Parathyroid adenoma (tissue), 2 donors: ENCODE measurements around the gene RPP30.

Source experiments
- H2AFZ ChIP-seq: fragments of 300-600 bp; sonication (generic); one replicate; pipeline ENCODE4 v1.7.0; 2017; ENCODE audit warnings: antibody characterized with exemption, mild to moderate bottlenecking
- H3K27ac ChIP-seq: fragments of 300-600 bp; sonication (generic); one replicate; pipeline ENCODE4 v1.7.0; 2017
- H3K27me3 ChIP-seq: fragments of 300-600 bp; sonication (generic); one replicate; pipeline ENCODE4 v1.7.0; 2017; ENCODE audit warnings: low read length; ENCODE audit not compliant: control insufficient read depth, insufficient read depth
- H3K36me3 ChIP-seq: fragments of 300-600 bp; sonication (generic); one replicate; pipeline ENCODE4 v1.7.0; 2017; ENCODE audit warnings: low read length; ENCODE audit not compliant: control insufficient read depth, insufficient read depth
- H3K4me1 ChIP-seq: fragments of 300-600 bp; sonication (generic); one replicate; pipeline ENCODE4 v1.7.0; 2017; ENCODE audit warnings: control low read depth
- H3K4me2 ChIP-seq: fragments of 300-600 bp; sonication (generic); one replicate; pipeline ENCODE4 v1.7.0; 2017; ENCODE audit warnings: low read length
- H3K4me3 ChIP-seq: fragments of 300-600 bp; sonication (generic); one replicate; pipeline ENCODE4 v1.7.0; 2017; ENCODE audit warnings: low read depth, low read length
- H3K79me2 ChIP-seq: fragments of 300-600 bp; sonication (generic); one replicate; pipeline ENCODE4 v1.7.0; 2017; ENCODE audit warnings: control low read depth
- H3K9ac ChIP-seq: fragments of 300-600 bp; sonication (generic); one replicate; pipeline ENCODE4 v1.7.0; 2017; ENCODE audit warnings: mild to moderate bottlenecking
- H3K9me3 ChIP-seq: fragments of 300-600 bp; sonication (generic); one replicate; pipeline ENCODE4 v1.7.0; 2017; ENCODE audit warnings: low read length; ENCODE audit not compliant: control insufficient read depth
- CTCF ChIP-seq: fragments of 300-600 bp; sonication (generic); IDR thresholded peaks from one replicate; pipeline ENCODE4 v1.7.0; 2017; ENCODE audit warnings: antibody characterized with exemption, mild to moderate bottlenecking
- donor health status: primary hyperparathyroidism.

Gene RPP30

GRCh38 chr10:90842725-90843124 is 29.0 kb upstream of the RPP30 start:
- H3K9me3 ChIP-seq = no peaks in the 10 kb centered on the region
- no peak overlapping the region for H3K9ac ChIP-seq
- no peak for TF ChIP-seq CTCF
- H2AFZ ChIP-seq = no peak overlapping the region
- H3K27me3 ChIP-seq = no peaks in the 10 kb centered on the region
- H3K27ac ChIP-seq = no peak overlapping the region
- H3K4me3 ChIP-seq = no peak overlapping the region
- H3K4me1 ChIP-seq = peaks cover 5% of the 10 kb centered on the region
- no peak overlapping the region for H3K4me2 ChIP-seq
- H3K79me2 ChIP-seq = peaks cover 41% of the 10 kb centered on the region
- no peaks in the 10 kb centered on the region for H3K36me3 ChIP-seq

- Histone ChIP-seq H3K4me1 (peaks cover 7% of the 10 kb centered on the region), H3K4me2 (no peak overlapping the region), H3K9me3 (peaks cover under 1% of the 10 kb centered on the region), H3K36me3 (no peaks in the 10 kb centered on the region), H2AFZ (no peak overlapping the region), H3K4me3 (no peak overlapping the region), H3K79me2 (peaks cover 29% of the 10 kb centered on the region), H3K27me3 (no peaks in the 10 kb centered on the region), H3K9ac (no peak overlapping the region), H3K27ac (no peak overlapping the region)
- no peak for TF ChIP-seq CTCF
Measured at GRCh38 chr10:90845726-90846125, 26.0 kb upstream of the RPP30 start.

DNA sequence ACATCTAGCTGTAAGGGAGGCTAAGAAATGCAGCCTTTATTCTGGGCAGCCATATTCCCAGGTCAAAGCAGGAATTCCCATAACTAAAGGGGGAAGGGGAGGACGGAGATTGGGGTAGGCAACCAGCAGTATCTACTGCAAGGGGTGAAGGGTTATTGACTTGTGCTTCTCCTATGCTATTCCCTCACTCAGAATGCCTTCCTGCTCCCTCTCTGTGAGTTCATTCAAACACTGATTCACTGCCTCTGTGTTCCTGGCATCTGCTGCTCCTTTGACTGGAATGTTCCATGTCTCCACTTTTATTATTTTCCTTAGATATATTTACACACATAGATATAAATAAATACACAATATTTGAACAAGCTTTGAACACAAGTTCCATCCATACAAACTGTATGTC is 25.0 kb upstream of the RPP30 start:
- no peak overlapping the region for H2AFZ ChIP-seq
- no peak overlapping the region for H3K9ac ChIP-seq
- H3K9me3 ChIP-seq = peaks cover 5% of the 10 kb centered on the region
- H3K27me3 ChIP-seq = no peaks in the 10 kb centered on the region
- TF ChIP-seq CTCF = no peak
- H3K79me2 ChIP-seq = peaks cover 25% of the 10 kb centered on the region
- no peaks in the 10 kb centered on the region for H3K36me3 ChIP-seq
- no peak overlapping the region for H3K4me2 ChIP-seq
- peaks cover 7% of the 10 kb centered on the region for H3K4me1 ChIP-seq
- peak overlapping the region; percentile 70 for H3K27ac ChIP-seq
- no peak overlapping the region for H3K4me3 ChIP-seq

GRCh38 chr10:90847436-90847835 is 24.3 kb upstream of the RPP30 start:
- H3K4me1 ChIP-seq = peaks cover 7% of the 10 kb centered on the region
- H3K27ac ChIP-seq = peak overlapping the region; percentile 70
- H3K9me3 ChIP-seq = peaks cover 5% of the 10 kb centered on the region
- no peak overlapping the region for H3K9ac ChIP-seq
- peaks cover 19% of the 10 kb centered on the region for H3K79me2 ChIP-seq
- peak overlapping the region; percentile 10 for H2AFZ ChIP-seq
- H3K27me3 ChIP-seq = no peaks in the 10 kb centered on the region
- H3K4me2 ChIP-seq = peak overlapping the region; percentile 35
- H3K4me3 ChIP-seq = no peak overlapping the region
- no peak for TF ChIP-seq CTCF
- no peaks in the 10 kb centered on the region for H3K36me3 ChIP-seq

DNA sequence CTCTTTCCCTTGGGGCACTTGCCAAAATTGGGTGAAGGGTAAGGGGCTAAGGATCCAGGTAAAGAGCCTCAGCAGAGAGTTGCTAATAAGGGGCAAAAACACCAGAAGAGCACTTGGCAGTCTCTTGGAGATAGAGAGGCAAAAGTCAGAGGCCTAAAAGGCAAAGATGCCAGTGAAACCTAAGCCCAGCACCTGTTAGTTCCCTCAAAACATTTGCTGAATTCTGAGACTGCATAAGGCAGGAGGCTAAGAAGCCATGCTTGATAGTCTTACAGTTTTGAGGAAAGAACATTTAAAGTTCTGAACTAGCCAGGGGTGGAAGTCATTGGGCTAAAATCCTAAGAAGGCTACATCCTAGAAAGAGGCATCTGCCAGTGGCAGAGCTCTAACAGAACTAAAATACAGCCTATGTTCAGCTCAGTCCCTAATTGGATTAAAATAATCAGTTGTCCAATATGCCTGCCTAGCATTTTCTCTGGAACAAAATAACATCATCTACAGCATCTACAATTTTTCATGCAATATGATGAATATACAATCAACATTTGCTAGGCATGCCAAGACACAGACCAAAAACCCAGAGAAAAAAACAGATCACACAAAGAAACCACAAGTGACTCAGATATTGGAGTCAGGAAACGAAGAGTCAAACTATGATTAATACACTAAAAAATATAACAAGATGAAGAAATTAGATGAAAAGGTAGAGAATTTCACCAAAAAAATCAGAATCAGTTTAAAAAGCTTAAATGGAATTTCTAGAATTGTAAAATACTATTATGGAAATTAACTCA is 21.6 kb upstream of the RPP30 start:
- Histone ChIP-seq H3K9me3 (peaks cover 5% of the 10 kb centered on the region), H3K4me1 (peaks cover 7% of the 10 kb centered on the region), H3K79me2 (peaks cover 6% of the 10 kb centered on the region), H2AFZ (no peak overlapping the region), H3K27me3 (no peaks in the 10 kb centered on the region), H3K27ac (no peak overlapping the region), H3K4me2 (no peak overlapping the region), H3K9ac (no peak overlapping the region), H3K36me3 (no peaks in the 10 kb centered on the region), H3K4me3 (no peak overlapping the region)
- no peak for TF ChIP-seq CTCF
